Testis (tissue), 2 donors: ENCODE results near the gene NAPB.

Experiments used
- POLR2A ChIP-seq: fragments of 450-650 bp; IDR thresholded peaks from one replicate; pipeline ENCODE4 v1.6.1; 2017; ENCODE audit warnings: antibody characterized with exemption, mild to moderate bottlenecking, moderate library complexity
- TF ChIP-seq, protein P1 (sequence below), 3 experiments: fragments of 450-650 bp in 2 of 3; fragments of 200-600 bp in 1 of 3; sonication (generic) in 1 of 3; IDR thresholded peaks; one replicate each; pipeline ENCODE4 v1.5.1; 2016 to 2019; ENCODE audit warnings: antibody characterized with exemption in 3 of 3, mild to moderate bottlenecking in 2 of 3, moderate library complexity in 1 of 3

DNA sequence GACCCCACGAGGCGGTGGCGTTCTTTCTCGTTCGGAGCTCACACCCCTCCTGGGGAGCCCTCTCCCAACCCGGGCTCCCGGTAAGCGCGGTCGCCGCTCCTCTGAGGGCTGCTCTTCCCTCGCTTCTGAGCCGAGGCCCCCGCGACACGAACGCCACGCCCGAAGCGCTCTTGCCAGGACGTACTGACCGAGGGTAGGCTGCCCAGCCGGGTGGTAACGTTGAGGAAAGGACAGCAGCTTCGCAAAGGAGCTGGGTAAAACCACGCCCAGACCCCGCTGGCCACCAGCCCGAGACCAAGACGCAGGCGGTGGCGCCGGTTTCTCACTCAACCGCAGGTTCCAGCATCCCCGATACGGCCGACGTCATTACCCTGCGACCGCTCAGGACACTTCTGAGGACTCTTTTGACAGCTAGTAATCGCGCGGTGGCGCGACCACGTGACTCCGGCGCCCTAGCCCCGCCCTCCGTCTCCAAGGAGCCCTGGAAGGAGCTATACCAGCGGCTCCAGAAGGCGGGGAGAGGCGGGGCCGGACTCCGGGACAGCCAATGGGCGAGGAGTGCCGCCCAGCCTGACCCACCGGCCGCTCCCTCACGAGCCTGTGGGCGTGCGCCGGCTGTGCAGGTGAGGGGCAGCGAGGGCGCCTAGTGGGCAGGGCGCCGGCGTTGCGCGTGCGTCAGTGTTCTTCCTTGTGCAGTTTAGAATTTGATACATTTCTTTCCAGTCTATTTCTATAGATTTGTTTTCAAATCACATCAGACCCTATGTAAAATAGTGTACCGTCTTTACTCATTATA is 63.3 kb downstream of the NAPB start:
- TF ChIP-seq, protein P1, sequence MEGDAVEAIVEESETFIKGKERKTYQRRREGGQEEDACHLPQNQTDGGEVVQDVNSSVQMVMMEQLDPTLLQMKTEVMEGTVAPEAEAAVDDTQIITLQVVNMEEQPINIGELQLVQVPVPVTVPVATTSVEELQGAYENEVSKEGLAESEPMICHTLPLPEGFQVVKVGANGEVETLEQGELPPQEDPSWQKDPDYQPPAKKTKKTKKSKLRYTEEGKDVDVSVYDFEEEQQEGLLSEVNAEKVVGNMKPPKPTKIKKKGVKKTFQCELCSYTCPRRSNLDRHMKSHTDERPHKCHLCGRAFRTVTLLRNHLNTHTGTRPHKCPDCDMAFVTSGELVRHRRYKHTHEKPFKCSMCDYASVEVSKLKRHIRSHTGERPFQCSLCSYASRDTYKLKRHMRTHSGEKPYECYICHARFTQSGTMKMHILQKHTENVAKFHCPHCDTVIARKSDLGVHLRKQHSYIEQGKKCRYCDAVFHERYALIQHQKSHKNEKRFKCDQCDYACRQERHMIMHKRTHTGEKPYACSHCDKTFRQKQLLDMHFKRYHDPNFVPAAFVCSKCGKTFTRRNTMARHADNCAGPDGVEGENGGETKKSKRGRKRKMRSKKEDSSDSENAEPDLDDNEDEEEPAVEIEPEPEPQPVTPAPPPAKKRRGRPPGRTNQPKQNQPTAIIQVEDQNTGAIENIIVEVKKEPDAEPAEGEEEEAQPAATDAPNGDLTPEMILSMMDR (IDR thresholded peaks at IDR 0.05), result peak in 1 of 3 experiments; percentile 21
- TF ChIP-seq POLR2A, result peak; percentile 19
